Measurements from ENCODE around the gene CC2D2B. TPM values are rescaled to one million over a fixed set of nuclear protein-coding genes. Genes with fewer than 3 reads are reported as not detected.

Gene CC2D2B
- total RNA-seq, 1 experiment from 2014 or later: not detected

DNA sequence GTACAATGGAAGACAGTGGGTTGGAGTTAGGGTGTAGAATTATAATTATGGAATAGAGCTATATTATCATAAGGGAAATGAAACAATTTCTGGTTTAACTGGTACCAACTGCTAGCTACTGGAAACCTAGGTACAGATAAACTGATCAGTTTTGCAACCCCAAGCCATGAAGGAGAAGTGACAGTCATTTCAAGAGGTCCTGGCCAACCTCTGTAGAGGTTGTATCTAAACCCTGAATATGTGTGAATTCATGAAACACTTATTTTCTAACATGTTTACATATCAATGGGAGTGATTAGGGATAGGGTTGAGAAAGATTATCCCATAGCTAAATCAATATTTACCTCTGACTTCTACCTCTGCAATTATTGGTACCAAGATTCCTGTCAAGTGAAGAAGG is 29.9 kb upstream of the CC2D2B start:
- intact Hi-C loops (cut with micrococcal nuclease; ENCODE audit: unreplicated experiment): no loop called here
- Mint-ChIP-seq H3K4me3 (ENCODE audit: low read depth, unreplicated experiment) (no peak overlapping the region), H3K9me3 (ENCODE audit: low read depth, unreplicated experiment) (no peaks in the 10 kb centered on the region), H3K4me1 (ENCODE audit: low read depth, unreplicated experiment) (no peaks in the 10 kb centered on the region), H3K27ac (ENCODE audit: unreplicated experiment) (no peak overlapping the region), H3K27me3 (ENCODE audit: unreplicated experiment) (no peaks in the 10 kb centered on the region), H3K36me3 (ENCODE audit: insufficient read depth, unreplicated experiment) (no peaks in the 10 kb centered on the region)
- TF ChIP-seq, protein P1, sequence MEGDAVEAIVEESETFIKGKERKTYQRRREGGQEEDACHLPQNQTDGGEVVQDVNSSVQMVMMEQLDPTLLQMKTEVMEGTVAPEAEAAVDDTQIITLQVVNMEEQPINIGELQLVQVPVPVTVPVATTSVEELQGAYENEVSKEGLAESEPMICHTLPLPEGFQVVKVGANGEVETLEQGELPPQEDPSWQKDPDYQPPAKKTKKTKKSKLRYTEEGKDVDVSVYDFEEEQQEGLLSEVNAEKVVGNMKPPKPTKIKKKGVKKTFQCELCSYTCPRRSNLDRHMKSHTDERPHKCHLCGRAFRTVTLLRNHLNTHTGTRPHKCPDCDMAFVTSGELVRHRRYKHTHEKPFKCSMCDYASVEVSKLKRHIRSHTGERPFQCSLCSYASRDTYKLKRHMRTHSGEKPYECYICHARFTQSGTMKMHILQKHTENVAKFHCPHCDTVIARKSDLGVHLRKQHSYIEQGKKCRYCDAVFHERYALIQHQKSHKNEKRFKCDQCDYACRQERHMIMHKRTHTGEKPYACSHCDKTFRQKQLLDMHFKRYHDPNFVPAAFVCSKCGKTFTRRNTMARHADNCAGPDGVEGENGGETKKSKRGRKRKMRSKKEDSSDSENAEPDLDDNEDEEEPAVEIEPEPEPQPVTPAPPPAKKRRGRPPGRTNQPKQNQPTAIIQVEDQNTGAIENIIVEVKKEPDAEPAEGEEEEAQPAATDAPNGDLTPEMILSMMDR (IDR thresholded peaks at IDR 0.05; ENCODE audit: unreplicated experiment): no peak
- CTCF ChIA-PET: no interaction called here
- DNase-seq: no peak
- no TSS peak for BruUV-seq (replicated peaks)

DNA sequence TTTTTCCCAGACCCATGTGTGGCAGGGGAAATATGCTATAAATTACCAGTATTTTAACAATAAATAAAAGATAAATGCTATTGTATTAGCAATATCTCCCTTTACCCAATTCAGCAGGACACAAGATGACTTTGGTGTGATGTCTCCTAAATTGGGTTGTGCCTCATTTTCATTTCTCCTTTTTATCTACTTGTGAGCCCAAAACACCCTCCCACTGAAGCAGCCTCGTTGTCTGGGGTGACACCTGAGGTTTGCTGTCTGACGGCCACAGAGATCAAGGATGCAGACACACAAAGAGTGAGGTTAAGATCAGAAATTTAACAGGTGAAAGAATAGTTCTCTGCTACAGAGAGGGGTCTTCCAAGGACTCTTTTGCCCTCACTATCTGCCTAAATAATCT is 27.1 kb upstream of the CC2D2B start:
- H3K27me3 Mint-ChIP-seq (ENCODE audit: unreplicated experiment): no peaks in the 10 kb centered on the region
- BruUV-seq (replicated peaks): no TSS peak
- CTCF ChIA-PET: no interaction called here
- intact Hi-C loops (cut with micrococcal nuclease; ENCODE audit: unreplicated experiment): no loop called here
- no peak overlapping the region for H3K4me3 Mint-ChIP-seq (ENCODE audit: low read depth, unreplicated experiment)
- H3K4me1 Mint-ChIP-seq (ENCODE audit: low read depth, unreplicated experiment): no peaks in the 10 kb centered on the region
- H3K27ac Mint-ChIP-seq (ENCODE audit: unreplicated experiment): no peak overlapping the region
- H3K36me3 Mint-ChIP-seq (ENCODE audit: insufficient read depth, unreplicated experiment): no peaks in the 10 kb centered on the region
- TF ChIP-seq, protein P1 (IDR thresholded peaks at IDR 0.05; ENCODE audit: unreplicated experiment): no peak
- DNase-seq: no peak
- H3K9me3 Mint-ChIP-seq (ENCODE audit: low read depth, unreplicated experiment): no peaks in the 10 kb centered on the region

DNA sequence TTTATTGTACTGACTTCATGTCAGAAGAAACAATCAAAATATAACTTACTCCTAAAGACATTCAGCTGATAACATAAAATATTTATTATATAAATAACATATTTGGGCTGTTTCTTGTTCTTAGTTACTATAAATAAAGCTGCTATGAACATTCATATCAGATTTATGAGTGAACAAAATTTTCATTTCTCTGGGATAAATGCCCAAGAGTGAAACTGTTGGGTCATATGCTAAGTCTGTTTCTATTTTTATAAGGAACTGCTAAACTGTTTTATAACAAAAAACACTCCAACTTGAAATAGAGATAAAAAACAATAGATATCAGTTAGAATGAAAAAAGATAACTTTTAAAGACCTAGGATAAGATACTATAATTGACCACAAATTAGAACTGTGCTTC is 26.5 kb upstream of the CC2D2B start:
- Mint-ChIP-seq H3K9me3 (ENCODE audit: low read depth, unreplicated experiment) (no peaks in the 10 kb centered on the region), H3K27me3 (ENCODE audit: unreplicated experiment) (no peaks in the 10 kb centered on the region), H3K36me3 (ENCODE audit: insufficient read depth, unreplicated experiment) (no peaks in the 10 kb centered on the region), H3K4me1 (ENCODE audit: low read depth, unreplicated experiment) (no peaks in the 10 kb centered on the region), H3K4me3 (ENCODE audit: low read depth, unreplicated experiment) (no peak overlapping the region), H3K27ac (ENCODE audit: unreplicated experiment) (no peak overlapping the region)
- TF ChIP-seq, protein P1 (IDR thresholded peaks at IDR 0.05; ENCODE audit: unreplicated experiment): no peak
- no peak for DNase-seq
- intact Hi-C loops (cut with micrococcal nuclease; ENCODE audit: unreplicated experiment): no loop called here
- BruUV-seq (replicated peaks): no TSS peak
- CTCF ChIA-PET: no interaction called here

DNA sequence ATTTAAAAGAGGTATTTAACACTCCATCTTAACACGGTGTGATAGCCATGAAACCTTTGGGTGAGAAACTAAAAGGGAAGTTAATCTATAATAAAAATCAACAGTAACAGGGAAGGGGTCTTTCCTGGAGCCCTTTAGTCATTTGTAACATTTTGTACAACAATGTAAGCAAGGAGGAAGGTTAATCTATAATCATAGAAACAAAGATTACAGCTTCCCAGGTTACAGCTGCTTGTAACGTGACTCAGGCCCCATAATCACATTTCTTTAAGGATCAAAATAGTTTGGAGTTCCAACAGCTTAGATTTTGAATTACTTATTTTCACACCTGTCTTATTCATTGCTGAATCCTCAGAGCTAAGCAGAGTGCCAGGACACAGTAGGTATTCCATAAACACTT is 17.9 kb upstream of the CC2D2B start:
- Mint-ChIP-seq H3K36me3 (ENCODE audit: insufficient read depth, unreplicated experiment) (no peaks in the 10 kb centered on the region), H3K27ac (ENCODE audit: unreplicated experiment) (no peak overlapping the region), H3K4me1 (ENCODE audit: low read depth, unreplicated experiment) (peaks cover 10% of the 10 kb centered on the region), H3K4me3 (ENCODE audit: low read depth, unreplicated experiment) (no peak overlapping the region), H3K9me3 (ENCODE audit: low read depth, unreplicated experiment) (no peaks in the 10 kb centered on the region), H3K27me3 (ENCODE audit: unreplicated experiment) (no peaks in the 10 kb centered on the region)
- no TSS peak for BruUV-seq (replicated peaks)
- intact Hi-C loops (cut with micrococcal nuclease; ENCODE audit: unreplicated experiment): no loop called here
- no peak for DNase-seq
- TF ChIP-seq, protein P1 (IDR thresholded peaks at IDR 0.05; ENCODE audit: unreplicated experiment): no peak
- CTCF ChIA-PET: interaction anchor here (2.0 kb wide), 1 partner anchor 196 kb away, joined by 8 read pairs; the partner anchor contains the start of gene TCTN3

Data from Calu3 (cell line).